PC-9 (cell line): ENCODE data around the gene ITGBL1.

Source experiments
- CTCF ChIP-seq: fragments of 200-600 bp; sonication (generic); conservative IDR thresholded peaks from 2 replicates; pipeline ENCODE4 v1.6.1; 2017; ENCODE audit warnings: mixed run types, antibody characterized with exemption, mild to moderate bottlenecking, moderate library complexity
- EZH2 ChIP-seq: fragments of 200-600 bp; sonication (generic); IDR thresholded peaks from 2 replicates; pipeline ENCODE4 v1.8.0; 2017; ENCODE audit warnings: antibody characterized with exemption, low read depth

- TF ChIP-seq CTCF, result no peak
- TF ChIP-seq EZH2, result no peak
These were observed 209.4 kb downstream of the ITGBL1 start for GRCh38 chr13:101661839-101662238.
